GM23338 (cell line): ENCODE data around the gene COL4A5. TPM values are rescaled to one million over a fixed set of nuclear protein-coding genes. Genes with fewer than 3 reads are reported as not detected.

Experiments
- ATAC-seq: fragments of 200-7000 bp; cut with Tn5 transposase; 3 replicates; pipeline ENCODE4 v1.9.1; 2020
- DNase-seq: peaks from one replicate; pipeline ENCODE4 v3.0.0-alpha.2; 2015; ENCODE audit warnings: low spot score
- H2AFZ ChIP-seq: fragments of 200-600 bp; sonication (generic); 2 replicates; pipeline ENCODE4 v1.8.0; 2016; ENCODE audit warnings: antibody characterized with exemption, mild to moderate bottlenecking, moderate library complexity
- H3F3A ChIP-seq: fragments of 200-600 bp; sonication (generic); replicated peaks from 2 replicates; pipeline ENCODE4 v1.8.0; 2017; ENCODE audit warnings: antibody characterized with exemption, mixed run types, low read depth
- H3K27ac ChIP-seq: fragments of 200-600 bp; sonication (generic); 2 replicates; pipeline ENCODE4 v1.6.1; 2016; ENCODE audit warnings: low read depth
- H3K27me3 ChIP-seq: fragments of 200-600 bp; sonication (generic); 2 replicates; pipeline ENCODE4 v1.8.0; 2016; ENCODE audit warnings: mild to moderate bottlenecking, mixed run types, moderate library complexity; ENCODE audit not compliant: insufficient read depth
- H3K36me3 ChIP-seq: fragments of 200-600 bp; sonication (generic); 2 replicates; pipeline ENCODE4 v1.8.0; 2016; ENCODE audit warnings: mild to moderate bottlenecking; ENCODE audit not compliant: insufficient read depth
- H3K4me1 ChIP-seq: fragments of 200-600 bp; sonication (generic); 2 replicates; pipeline ENCODE4 v1.8.0; 2016; ENCODE audit warnings: mild to moderate bottlenecking, moderate library complexity; ENCODE audit not compliant: insufficient read depth
- H3K4me2 ChIP-seq: fragments of 200-600 bp; sonication (generic); 2 replicates; pipeline ENCODE4 v1.7.1; 2017; ENCODE audit warnings: mixed run types
- H3K4me3 ChIP-seq: fragments of 200-600 bp; sonication (generic); 2 replicates; pipeline ENCODE4 v1.6.1; 2016; ENCODE audit warnings: mixed run types
- H3K79me2 ChIP-seq: fragments of 200-600 bp; sonication (generic); replicated peaks from 2 replicates; pipeline ENCODE4 v1.8.0; 2017; ENCODE audit warnings: mild to moderate bottlenecking; ENCODE audit not compliant: insufficient read depth
- H3K9me2 ChIP-seq: fragments of 200-600 bp; sonication (generic); 2 replicates; pipeline ENCODE4 v1.8.0; 2017; ENCODE audit not compliant: insufficient read depth
- H4K20me1 ChIP-seq: fragments of 200-600 bp; sonication (generic); replicated peaks from 2 replicates; pipeline ENCODE4 v1.8.0; 2017; ENCODE audit warnings: mild to moderate bottlenecking; ENCODE audit not compliant: insufficient read depth
- H3K27ac Mint-ChIP-seq: 2 replicates; pipeline ENCODE4 v1.8.0; 2020; ENCODE audit warnings: inconsistent platforms, mild to moderate bottlenecking, moderate library complexity, mixed read lengths
- H3K27me3 Mint-ChIP-seq: 3 replicates; pipeline ENCODE4 v1.8.0; 2022; ENCODE audit warnings: low read depth, mild to moderate bottlenecking, moderate library complexity, mixed read lengths, inconsistent platforms; ENCODE audit not compliant: insufficient read depth, poor library complexity
- H3K36me3 Mint-ChIP-seq: 3 replicates; pipeline ENCODE4 v1.8.0; 2021; ENCODE audit warnings: low read depth, mild to moderate bottlenecking, inconsistent platforms, moderate library complexity, mixed read lengths
- H3K4me1 Mint-ChIP-seq: 3 replicates; pipeline ENCODE4 v1.8.0; 2020; ENCODE audit warnings: mild to moderate bottlenecking, inconsistent platforms, mixed read lengths
- H3K4me3 Mint-ChIP-seq: 3 replicates; pipeline ENCODE4 v1.8.0; 2021; ENCODE audit warnings: moderate library complexity, mild to moderate bottlenecking, inconsistent platforms, mixed read lengths
- H3K9me3 Mint-ChIP-seq: 3 replicates; pipeline ENCODE4 v1.8.0; 2020; ENCODE audit warnings: moderate library complexity, mild to moderate bottlenecking, inconsistent platforms, mixed read lengths
- CREB1 ChIP-seq: fragments of 250-450 bp; sonication (Bioruptor Pico); IDR thresholded peaks from 2 replicates; pipeline ENCODE4 v1.5.0; 2020; ENCODE audit warnings: low read depth, mild to moderate bottlenecking, moderate library complexity
- CTCF ChIP-seq, 2 experiments: fragments of 200-600 bp in 1 of 2; sonication (generic) in 1 of 2; conservative IDR thresholded peaks; 2 replicates each; pipeline versions ENCODE4 v1.5.1 to v1.6.1; 2016 to 2017; ENCODE audit warnings: antibody characterized with exemption in 2 of 2, low read depth in 2 of 2, mild to moderate bottlenecking in 2 of 2, moderate library complexity in 1 of 2
- EZH2 ChIP-seq: fragments of 200-600 bp; sonication (generic); IDR thresholded peaks from one replicate; pipeline ENCODE4 v1.8.0; 2017; ENCODE audit warnings: antibody characterized with exemption, mild to moderate bottlenecking, low read depth; ENCODE audit not compliant: unreplicated experiment
- EZH2phosphoT487 ChIP-seq: fragments of 200-600 bp; sonication (generic); IDR thresholded peaks from one replicate; pipeline ENCODE4 v1.8.1; 2018; ENCODE audit warnings: antibody characterized with exemption; ENCODE audit not compliant: unreplicated experiment
- JUNB ChIP-seq: IDR thresholded peaks from one replicate; pipeline ENCODE4 v1.6.1; 2016; ENCODE audit warnings: antibody characterized with exemption; ENCODE audit not compliant: unreplicated experiment
- NANOG ChIP-seq: IDR thresholded peaks from 2 replicates; pipeline ENCODE4 v1.6.1; 2016; ENCODE audit warnings: antibody characterized with exemption, borderline replicate concordance
- POLR2AphosphoS5 ChIP-seq: IDR thresholded peaks from 2 replicates; pipeline ENCODE4 v1.6.1; 2016; ENCODE audit warnings: antibody characterized with exemption, low read depth
- STAT1 ChIP-seq: IDR thresholded peaks from one replicate; pipeline ENCODE4 v1.6.1; 2016; ENCODE audit warnings: antibody characterized with exemption; ENCODE audit not compliant: unreplicated experiment
- ZNF114 ChIP-seq: fragments of 250-450 bp; sonication (Bioruptor Pico); IDR thresholded peaks from 2 replicates; pipeline ENCODE4 v1.5.0; 2020; ENCODE audit warnings: mild to moderate bottlenecking, moderate library complexity
- ZNF331 ChIP-seq: fragments of 250-450 bp; sonication (Bioruptor Pico); IDR thresholded peaks from 2 replicates; pipeline ENCODE4 v1.5.0; 2020; ENCODE audit warnings: low read depth, mild to moderate bottlenecking, moderate library complexity
- polyA plus RNA-seq: library from polyadenylated mRNA; unstranded; fragments of >200 nt; fragmentation: Nextera tagmentation; extraction: Ambion mirVana; gene quantifications from 2 replicates; pipeline ENCODE4 v1.2.1, GENCODE V29; 2016
- total RNA-seq: library from RNA; depleted of rRNA; stranded (reverse); fragments of >200 nt; shearing (Covaris generic); gene quantifications from 2 replicates; pipeline ENCODE4 v1.2.3, GENCODE V29; 2014
- TF ChIP-seq, protein P1 (sequence below): fragments of 250-450 bp; sonication (Bioruptor Pico); IDR thresholded peaks from 2 replicates; pipeline ENCODE4 v1.5.0; 2020; ENCODE audit warnings: mild to moderate bottlenecking, moderate library complexity
- TF ChIP-seq, protein P2 (sequence below): IDR thresholded peaks from one replicate; pipeline ENCODE4 v1.6.1; 2018; ENCODE audit warnings: antibody characterized with exemption; ENCODE audit not compliant: unreplicated experiment
- TF ChIP-seq, protein P3 (sequence below): IDR thresholded peaks from 2 replicates; pipeline ENCODE4 v1.6.1; 2016; ENCODE audit warnings: antibody characterized with exemption

COL4A5 gene
- total and polyA plus RNA-seq, 2 experiments from 2014 or later: 15.5 to 48.1 TPM

DNA sequence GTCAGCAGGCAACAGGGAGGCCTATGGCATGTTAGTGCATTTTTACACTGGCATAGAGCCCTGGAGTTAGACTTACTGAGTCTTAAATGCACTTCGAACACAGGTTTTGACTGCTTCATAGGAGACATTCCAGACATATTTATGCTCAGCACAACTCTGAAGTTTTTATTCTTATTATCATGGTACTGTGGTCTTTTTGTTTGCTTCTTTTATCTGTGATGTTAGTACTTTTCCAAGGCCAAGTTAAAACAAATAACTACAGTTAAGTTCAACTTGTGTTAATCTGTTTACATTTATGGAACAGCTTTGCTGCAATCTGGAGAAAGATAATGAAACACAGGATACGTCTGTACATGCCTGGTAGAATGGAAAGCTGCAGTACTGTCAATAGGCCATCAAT lies 76.5 kb downstream of the COL4A5 start (continued):
- TF ChIP-seq, protein P1, sequence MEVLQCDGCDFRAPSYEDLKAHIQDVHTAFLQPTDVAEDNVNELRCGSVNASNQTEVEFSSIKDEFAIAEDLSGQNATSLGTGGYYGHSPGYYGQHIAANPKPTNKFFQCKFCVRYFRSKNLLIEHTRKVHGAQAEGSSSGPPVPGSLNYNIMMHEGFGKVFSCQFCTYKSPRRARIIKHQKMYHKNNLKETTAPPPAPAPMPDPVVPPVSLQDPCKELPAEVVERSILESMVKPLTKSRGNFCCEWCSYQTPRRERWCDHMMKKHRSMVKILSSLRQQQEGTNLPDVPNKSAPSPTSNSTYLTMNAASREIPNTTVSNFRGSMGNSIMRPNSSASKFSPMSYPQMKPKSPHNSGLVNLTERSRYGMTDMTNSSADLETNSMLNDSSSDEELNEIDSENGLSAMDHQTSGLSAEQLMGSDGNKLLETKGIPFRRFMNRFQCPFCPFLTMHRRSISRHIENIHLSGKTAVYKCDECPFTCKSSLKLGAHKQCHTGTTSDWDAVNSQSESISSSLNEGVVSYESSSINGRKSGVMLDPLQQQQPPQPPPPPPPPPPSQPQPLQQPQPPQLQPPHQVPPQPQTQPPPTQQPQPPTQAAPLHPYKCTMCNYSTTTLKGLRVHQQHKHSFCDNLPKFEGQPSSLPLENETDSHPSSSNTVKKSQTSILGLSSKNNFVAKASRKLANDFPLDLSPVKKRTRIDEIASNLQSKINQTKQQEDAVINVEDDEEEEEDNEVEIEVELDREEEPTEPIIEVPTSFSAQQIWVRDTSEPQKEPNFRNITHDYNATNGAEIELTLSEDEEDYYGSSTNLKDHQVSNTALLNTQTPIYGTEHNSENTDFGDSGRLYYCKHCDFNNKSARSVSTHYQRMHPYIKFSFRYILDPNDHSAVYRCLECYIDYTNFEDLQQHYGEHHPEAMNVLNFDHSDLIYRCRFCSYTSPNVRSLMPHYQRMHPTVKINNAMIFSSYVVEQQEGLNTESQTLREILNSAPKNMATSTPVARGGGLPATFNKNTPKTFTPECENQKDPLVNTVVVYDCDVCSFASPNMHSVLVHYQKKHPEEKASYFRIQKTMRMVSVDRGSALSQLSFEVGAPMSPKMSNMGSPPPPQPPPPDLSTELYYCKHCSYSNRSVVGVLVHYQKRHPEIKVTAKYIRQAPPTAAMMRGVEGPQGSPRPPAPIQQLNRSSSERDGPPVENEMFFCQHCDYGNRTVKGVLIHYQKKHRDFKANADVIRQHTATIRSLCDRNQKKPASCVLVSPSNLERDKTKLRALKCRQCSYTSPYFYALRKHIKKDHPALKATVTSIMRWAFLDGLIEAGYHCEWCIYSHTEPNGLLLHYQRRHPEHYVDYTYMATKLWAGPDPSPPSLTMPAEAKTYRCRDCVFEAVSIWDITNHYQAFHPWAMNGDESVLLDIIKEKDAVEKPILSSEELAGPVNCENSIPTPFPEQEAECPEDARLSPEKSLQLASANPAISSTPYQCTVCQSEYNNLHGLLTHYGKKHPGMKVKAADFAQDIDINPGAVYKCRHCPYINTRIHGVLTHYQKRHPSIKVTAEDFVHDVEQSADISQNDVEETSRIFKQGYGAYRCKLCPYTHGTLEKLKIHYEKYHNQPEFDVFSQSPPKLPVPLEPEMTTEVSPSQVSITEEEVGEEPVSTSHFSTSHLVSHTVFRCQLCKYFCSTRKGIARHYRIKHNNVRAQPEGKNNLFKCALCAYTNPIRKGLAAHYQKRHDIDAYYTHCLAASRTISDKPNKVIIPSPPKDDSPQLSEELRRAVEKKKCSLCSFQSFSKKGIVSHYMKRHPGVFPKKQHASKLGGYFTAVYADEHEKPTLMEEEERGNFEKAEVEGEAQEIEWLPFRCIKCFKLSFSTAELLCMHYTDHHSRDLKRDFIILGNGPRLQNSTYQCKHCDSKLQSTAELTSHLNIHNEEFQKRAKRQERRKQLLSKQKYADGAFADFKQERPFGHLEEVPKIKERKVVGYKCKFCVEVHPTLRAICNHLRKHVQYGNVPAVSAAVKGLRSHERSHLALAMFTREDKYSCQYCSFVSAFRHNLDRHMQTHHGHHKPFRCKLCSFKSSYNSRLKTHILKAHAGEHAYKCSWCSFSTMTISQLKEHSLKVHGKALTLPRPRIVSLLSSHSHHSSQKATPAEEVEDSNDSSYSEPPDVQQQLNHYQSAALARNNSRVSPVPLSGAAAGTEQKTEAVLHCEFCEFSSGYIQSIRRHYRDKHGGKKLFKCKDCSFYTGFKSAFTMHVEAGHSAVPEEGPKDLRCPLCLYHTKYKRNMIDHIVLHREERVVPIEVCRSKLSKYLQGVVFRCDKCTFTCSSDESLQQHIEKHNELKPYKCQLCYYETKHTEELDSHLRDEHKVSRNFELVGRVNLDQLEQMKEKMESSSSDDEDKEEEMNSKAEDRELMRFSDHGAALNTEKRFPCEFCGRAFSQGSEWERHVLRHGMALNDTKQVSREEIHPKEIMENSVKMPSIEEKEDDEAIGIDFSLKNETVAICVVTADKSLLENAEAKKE: no peak
- TF ChIP-seq ZNF331: no peak

DNA sequence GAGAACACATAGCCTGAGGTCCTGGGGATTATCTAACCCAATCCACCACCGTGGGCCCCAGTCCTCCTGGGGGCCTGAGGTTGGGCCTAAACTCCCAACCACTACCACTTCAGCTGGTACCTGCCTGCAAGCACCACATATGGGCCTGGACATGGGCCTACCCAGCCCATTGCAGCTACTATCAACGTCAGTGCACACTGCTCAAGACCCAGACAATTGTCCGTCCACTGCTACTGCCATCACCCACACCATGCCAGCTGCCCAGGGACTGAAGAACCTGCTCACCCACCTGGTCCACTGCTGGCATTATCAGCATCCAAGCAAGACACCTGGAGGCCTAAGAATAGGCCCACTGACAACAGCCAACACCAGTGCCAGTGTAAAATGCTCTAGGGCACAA lies 88.1 kb downstream of the COL4A5 start:
- Histone ChIP-seq H3K36me3 (no peaks in the 10 kb centered on the region), H4K20me1 (no peaks in the 10 kb centered on the region), H3F3A (no peaks in the 10 kb centered on the region), H3K79me2 (no peaks in the 10 kb centered on the region), H3K4me1 (no peaks in the 10 kb centered on the region), H3K4me2 (no peak overlapping the region), H2AFZ (no peak overlapping the region), H3K9me2 (no peaks in the 10 kb centered on the region), H3K27me3 (no peaks in the 10 kb centered on the region), H3K27ac (no peak overlapping the region), H3K4me3 (no peak overlapping the region)
- H3K36me3 Mint-ChIP-seq: peaks cover 31% of the 10 kb centered on the region
- no peak overlapping the region for H3K27ac Mint-ChIP-seq
- ATAC-seq (no peak), DNase-seq (no peak)
- H3K9me3 Mint-ChIP-seq: peaks cover 21% of the 10 kb centered on the region
- no peaks in the 10 kb centered on the region for H3K4me1 Mint-ChIP-seq
- peaks cover 5% of the 10 kb centered on the region for H3K27me3 Mint-ChIP-seq
- H3K4me3 Mint-ChIP-seq: no peak overlapping the region
- TF ChIP-seq CTCF (conservative IDR thresholded peaks at IDR 0.05; ENCODE audit: low read depth in 2 of 2) (no peak), CREB1 (CRISPR knock-in tag) (no peak), JUNB (no peak), POLR2AphosphoS5 (no peak), NANOG (no peak), ZNF114 (CRISPR knock-in tag) (no peak), EZH2 (no peak), ZNF331 (no peak), EZH2phosphoT487 (no peak), STAT1 (no peak)
- TF ChIP-seq, protein P2, sequence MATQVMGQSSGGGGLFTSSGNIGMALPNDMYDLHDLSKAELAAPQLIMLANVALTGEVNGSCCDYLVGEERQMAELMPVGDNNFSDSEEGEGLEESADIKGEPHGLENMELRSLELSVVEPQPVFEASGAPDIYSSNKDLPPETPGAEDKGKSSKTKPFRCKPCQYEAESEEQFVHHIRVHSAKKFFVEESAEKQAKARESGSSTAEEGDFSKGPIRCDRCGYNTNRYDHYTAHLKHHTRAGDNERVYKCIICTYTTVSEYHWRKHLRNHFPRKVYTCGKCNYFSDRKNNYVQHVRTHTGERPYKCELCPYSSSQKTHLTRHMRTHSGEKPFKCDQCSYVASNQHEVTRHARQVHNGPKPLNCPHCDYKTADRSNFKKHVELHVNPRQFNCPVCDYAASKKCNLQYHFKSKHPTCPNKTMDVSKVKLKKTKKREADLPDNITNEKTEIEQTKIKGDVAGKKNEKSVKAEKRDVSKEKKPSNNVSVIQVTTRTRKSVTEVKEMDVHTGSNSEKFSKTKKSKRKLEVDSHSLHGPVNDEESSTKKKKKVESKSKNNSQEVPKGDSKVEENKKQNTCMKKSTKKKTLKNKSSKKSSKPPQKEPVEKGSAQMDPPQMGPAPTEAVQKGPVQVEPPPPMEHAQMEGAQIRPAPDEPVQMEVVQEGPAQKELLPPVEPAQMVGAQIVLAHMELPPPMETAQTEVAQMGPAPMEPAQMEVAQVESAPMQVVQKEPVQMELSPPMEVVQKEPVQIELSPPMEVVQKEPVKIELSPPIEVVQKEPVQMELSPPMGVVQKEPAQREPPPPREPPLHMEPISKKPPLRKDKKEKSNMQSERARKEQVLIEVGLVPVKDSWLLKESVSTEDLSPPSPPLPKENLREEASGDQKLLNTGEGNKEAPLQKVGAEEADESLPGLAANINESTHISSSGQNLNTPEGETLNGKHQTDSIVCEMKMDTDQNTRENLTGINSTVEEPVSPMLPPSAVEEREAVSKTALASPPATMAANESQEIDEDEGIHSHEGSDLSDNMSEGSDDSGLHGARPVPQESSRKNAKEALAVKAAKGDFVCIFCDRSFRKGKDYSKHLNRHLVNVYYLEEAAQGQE: no peak
- TF ChIP-seq, protein P3, sequence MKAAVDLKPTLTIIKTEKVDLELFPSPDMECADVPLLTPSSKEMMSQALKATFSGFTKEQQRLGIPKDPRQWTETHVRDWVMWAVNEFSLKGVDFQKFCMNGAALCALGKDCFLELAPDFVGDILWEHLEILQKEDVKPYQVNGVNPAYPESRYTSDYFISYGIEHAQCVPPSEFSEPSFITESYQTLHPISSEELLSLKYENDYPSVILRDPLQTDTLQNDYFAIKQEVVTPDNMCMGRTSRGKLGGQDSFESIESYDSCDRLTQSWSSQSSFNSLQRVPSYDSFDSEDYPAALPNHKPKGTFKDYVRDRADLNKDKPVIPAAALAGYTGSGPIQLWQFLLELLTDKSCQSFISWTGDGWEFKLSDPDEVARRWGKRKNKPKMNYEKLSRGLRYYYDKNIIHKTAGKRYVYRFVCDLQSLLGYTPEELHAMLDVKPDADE: no peak
